ENCODE results near the gene AQP7.
"Not testable (repeated sequence)": the region's sequence is repeated elsewhere in the genome, so short reads cannot be mapped to it uniquely, and the experiment has no call there.

The AQP7 gene

DNA sequence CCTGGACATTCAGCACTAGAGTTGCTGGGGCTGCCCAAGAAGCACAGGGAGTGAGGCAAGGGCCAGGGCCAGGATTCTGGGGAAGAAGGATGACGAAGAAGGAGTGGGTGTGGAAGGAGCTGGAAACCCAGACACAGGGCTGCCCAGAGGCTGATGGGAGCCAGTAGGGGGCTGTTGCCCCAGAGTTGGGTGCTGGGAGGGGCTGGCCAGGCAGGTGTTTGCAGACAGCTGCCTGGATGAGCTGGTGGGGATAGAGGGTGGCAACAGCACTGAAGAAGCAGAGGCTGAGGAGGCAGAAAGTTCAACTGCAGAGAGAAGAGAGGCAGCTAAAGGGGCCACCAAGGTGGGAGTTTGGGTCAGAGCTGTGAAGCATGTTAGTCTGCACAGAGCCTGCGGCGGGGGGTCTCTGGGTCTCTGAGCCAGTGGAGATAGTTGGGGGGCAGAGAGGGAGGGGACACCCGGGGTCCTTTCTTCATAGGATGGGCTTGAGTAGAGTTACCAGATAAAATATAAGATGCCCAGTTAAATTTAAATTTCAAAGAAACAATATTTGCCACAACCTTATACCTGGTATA, 2.5 kb upstream of the AQP7 start:
- Mint-ChIP-seq H3K36me3 (ENCODE audit: low read depth) (no peaks in the 10 kb centered on the region), H3K27me3 (ENCODE audit: low read depth, poor library complexity) (peaks cover 34% of the 10 kb centered on the region), H3K27ac (no peak overlapping the region), H3K9me3 (no peaks in the 10 kb centered on the region), H3K4me1 (peaks cover 44% of the 10 kb centered on the region), H3K4me3 (no peak overlapping the region)
- TF ChIP-seq, protein P1, sequence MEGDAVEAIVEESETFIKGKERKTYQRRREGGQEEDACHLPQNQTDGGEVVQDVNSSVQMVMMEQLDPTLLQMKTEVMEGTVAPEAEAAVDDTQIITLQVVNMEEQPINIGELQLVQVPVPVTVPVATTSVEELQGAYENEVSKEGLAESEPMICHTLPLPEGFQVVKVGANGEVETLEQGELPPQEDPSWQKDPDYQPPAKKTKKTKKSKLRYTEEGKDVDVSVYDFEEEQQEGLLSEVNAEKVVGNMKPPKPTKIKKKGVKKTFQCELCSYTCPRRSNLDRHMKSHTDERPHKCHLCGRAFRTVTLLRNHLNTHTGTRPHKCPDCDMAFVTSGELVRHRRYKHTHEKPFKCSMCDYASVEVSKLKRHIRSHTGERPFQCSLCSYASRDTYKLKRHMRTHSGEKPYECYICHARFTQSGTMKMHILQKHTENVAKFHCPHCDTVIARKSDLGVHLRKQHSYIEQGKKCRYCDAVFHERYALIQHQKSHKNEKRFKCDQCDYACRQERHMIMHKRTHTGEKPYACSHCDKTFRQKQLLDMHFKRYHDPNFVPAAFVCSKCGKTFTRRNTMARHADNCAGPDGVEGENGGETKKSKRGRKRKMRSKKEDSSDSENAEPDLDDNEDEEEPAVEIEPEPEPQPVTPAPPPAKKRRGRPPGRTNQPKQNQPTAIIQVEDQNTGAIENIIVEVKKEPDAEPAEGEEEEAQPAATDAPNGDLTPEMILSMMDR (IDR thresholded peaks at IDR 0.05) = no peak
- DNase-seq = no peak

DNA sequence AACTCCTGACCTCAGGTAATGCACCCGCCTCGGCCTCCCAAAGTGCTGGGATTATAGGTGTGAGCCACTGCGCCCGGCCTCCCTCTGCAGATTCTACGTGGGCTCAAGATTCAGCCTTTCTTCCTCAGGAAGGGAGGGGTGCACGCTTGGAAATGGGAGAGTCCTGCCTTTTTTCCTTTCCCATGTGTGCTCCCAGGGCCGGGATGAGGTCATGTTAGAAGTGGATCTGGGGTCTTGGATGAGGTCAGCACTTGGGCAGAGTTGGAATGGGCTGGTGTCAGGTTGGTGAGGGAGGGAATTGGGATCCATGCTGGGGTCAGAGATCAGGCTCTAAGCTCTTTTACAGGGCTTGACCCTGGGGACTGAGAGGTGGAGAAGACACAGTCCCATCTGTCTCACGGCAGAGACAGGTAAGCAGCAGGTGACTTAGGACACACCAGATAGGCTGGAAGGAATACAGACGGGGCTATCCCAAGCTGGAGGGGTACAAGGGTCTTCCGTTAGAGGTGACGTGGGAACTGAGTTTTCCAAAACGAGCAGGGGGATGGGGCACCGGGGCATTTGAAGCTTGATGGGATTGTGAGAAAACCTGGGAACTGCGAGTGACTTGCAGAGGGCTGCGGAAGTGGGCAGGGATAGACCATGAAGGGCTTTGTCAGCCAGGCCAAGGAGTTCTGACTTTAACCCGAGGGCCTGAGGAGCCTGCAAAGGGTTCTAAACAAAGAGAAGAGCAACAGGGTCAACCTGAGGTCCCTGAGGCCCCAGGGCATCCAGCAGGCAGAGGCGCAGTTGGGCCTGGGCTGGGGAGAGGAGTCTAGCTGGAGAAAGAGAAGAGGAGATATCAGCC, 1.8 kb upstream of the AQP7 start:
- Mint-ChIP-seq H3K4me3 (no peak overlapping the region), H3K27ac (peak overlapping the region; percentile 89)
- no peak for DNase-seq

DNA sequence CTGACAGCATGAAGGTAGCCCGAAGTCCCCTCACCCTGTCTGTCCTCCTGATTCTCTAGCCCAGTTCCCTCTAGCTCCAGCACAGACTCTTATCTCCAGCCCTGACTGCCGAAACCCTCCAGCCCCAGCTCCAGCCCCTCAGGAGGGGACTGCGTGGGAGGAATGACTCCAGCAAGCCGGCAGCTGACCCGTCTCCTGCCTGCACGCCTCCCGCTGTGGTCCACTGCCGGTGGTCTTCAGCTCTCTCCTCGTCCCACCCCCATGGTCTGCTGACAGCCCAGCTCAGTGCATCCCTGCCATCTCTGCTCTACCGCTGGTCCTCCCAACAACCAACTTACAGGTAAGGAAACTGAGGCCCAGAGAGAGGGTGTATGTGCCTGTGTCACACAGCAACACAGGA, 559 bp downstream of the AQP7 start:
- H3K9me3 Mint-ChIP-seq; H3K36me3 Mint-ChIP-seq (ENCODE audit: low read depth); H3K4me3 Mint-ChIP-seq; DNase-seq: not testable (repeated sequence)
- peak overlapping the region; percentile 44 for H3K27ac Mint-ChIP-seq
- H3K27me3 Mint-ChIP-seq (ENCODE audit: low read depth, poor library complexity) = peaks cover 23% of the 10 kb centered on the region
- peaks cover 49% of the 10 kb centered on the region for H3K4me1 Mint-ChIP-seq

More for the DNA sequence above, 1.8 kb upstream of the AQP7 start:
- TF ChIP-seq, protein P1 (IDR thresholded peaks at IDR 0.05) = no peak
- Mint-ChIP-seq H3K9me3 (no peaks in the 10 kb centered on the region), H3K36me3 (ENCODE audit: low read depth) (no peaks in the 10 kb centered on the region), H3K4me1 (peaks cover 49% of the 10 kb centered on the region), H3K27me3 (ENCODE audit: low read depth, poor library complexity) (peaks cover 33% of the 10 kb centered on the region)

DNA sequence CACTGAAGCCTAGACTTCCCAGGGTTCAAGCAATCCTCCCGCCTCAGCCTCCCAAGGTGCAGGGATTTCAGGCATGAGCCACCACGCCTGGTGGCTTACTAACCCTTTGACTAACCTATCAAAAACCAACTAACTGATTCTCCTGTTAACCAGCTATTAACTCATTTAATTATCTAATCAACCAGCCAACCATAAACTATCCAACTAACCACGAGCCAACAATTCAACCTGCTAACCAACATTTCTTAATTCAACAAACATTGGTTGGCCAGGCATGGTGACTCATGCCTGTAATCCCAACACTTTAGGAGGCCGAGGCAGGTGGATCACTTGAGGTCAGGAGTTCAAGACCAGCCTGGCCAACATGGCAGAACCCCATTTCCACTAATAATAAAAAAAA, 3.3 kb downstream of the AQP7 start:
- H3K27ac Mint-ChIP-seq; H3K4me3 Mint-ChIP-seq; H3K36me3 Mint-ChIP-seq (ENCODE audit: low read depth); H3K9me3 Mint-ChIP-seq; DNase-seq: not testable (repeated sequence)
- Mint-ChIP-seq H3K4me1 (peaks cover 50% of the 10 kb centered on the region), H3K27me3 (ENCODE audit: low read depth, poor library complexity) (peaks cover 24% of the 10 kb centered on the region)

DNA sequence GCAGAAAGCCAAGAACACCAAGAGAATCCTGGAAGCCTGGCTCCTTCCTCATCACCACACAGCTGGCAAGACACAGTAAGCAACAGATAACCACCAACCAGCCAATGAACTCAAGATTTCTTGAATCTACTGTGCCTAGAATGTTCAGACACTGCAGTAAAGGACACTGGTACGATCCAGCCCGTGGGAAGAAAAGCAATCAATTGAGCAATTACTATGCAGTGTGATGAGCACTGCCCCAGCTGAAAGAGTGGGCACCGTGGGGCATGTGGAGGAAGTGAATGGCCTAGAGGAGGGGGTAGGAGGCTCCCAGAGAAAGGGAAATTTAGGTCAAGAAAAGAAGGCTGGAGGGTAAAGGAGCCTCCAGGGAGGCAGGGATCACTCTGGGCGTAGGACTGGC, 4.6 kb downstream of the AQP7 start:
- peaks cover 24% of the 10 kb centered on the region for H3K27me3 Mint-ChIP-seq (ENCODE audit: low read depth, poor library complexity)
- DNase-seq; H3K27ac Mint-ChIP-seq; H3K36me3 Mint-ChIP-seq (ENCODE audit: low read depth); H3K9me3 Mint-ChIP-seq; H3K4me3 Mint-ChIP-seq: not testable (repeated sequence)
- peaks cover 47% of the 10 kb centered on the region for H3K4me1 Mint-ChIP-seq

DNA sequence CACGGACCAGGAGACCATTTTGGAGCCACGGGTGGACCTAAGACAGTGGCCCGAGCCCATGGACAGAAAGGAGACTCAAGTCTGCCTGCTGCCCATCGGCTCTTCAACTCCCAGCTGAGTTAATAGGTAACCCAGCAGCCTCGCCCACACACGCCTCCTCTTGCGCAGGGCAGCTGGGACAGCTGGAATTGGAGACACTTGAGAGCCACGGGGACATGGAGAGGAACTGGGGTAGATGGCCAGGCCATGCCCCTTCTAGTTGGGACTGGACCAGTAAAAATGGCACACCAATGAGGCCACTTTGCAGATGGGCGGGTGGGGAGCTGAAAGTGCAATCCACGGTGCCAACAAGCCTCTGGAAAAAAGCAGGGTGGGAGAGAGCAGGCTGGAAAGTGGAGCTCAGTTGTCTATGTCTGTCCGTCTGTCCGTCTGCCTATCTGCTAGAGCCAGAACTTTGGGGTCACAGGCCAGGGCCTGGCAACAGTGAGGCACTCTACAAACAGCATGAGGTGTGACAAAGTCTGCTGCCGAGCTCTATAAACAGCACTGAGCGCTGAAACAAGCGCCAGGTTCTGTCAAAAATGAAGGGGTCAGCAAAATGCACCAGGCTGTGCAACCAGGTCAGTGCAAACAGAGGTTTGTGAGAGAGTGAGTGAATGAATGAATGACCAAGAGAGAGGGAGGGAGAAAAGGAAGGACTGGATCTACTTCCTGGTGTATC, 7.0 kb downstream of the AQP7 start:
- H3K27me3 Mint-ChIP-seq (ENCODE audit: low read depth, poor library complexity) = peaks cover 15% of the 10 kb centered on the region
- not testable (repeated sequence) for H3K36me3 Mint-ChIP-seq (ENCODE audit: low read depth); DNase-seq; H3K9me3 Mint-ChIP-seq; H3K27ac Mint-ChIP-seq; H3K4me3 Mint-ChIP-seq
- peaks cover 50% of the 10 kb centered on the region for H3K4me1 Mint-ChIP-seq

DNA sequence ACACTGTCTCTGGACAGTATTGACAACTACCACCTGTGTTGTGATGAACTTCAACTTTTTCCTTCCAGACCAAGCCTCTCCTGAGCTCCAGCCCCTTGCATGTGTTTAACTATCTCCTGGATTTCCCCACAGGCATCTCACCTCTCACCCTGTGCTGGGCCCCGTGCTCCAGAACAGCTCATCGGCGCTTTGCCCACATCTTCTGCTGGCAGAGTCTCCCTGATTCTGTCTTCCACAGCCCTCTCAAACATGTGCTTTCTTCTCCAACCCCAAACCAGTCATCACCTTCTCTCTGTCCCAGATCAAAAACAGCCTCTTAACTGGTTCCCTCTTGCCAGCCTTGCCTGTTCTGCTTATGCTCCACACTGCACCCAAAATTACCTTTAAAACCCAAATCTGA, 8.4 kb downstream of the AQP7 start:
- H3K4me3 Mint-ChIP-seq; DNase-seq; H3K9me3 Mint-ChIP-seq; H3K27me3 Mint-ChIP-seq (ENCODE audit: low read depth, poor library complexity); H3K36me3 Mint-ChIP-seq (ENCODE audit: low read depth): not testable (repeated sequence)
- H3K27ac Mint-ChIP-seq = peak overlapping the region; percentile 1
- peaks cover 52% of the 10 kb centered on the region for H3K4me1 Mint-ChIP-seq

DNA sequence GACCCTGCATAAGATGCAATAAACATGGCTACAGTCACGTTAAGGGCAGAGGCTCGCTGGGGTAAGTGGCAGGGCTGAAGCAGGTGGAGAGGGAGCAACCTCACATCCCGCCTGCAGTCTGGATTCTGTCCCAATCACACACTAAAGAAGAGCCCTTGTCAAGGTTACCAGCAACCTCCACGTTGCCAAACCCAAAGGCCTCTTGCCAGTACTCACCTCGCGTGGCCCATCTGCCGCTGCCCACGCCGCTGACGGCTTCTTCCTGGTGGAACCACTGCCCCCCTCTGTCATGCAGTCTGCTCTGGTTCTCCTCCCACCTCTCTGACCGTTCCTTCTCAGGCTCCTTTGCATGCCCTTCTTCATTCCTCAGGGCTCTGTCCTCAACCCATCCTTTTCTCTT, 8.8 kb downstream of the AQP7 start:
- H3K4me3 Mint-ChIP-seq = no peak overlapping the region
- H3K36me3 Mint-ChIP-seq (ENCODE audit: low read depth) = no peaks in the 10 kb centered on the region
- TF ChIP-seq, protein P1 (IDR thresholded peaks at IDR 0.05) = no peak
- H3K4me1 Mint-ChIP-seq = peaks cover 54% of the 10 kb centered on the region
- no peak overlapping the region for H3K27ac Mint-ChIP-seq
- no peaks in the 10 kb centered on the region for H3K9me3 Mint-ChIP-seq
- no peak for DNase-seq
- peaks cover 7% of the 10 kb centered on the region for H3K27me3 Mint-ChIP-seq (ENCODE audit: low read depth, poor library complexity)

DNA sequence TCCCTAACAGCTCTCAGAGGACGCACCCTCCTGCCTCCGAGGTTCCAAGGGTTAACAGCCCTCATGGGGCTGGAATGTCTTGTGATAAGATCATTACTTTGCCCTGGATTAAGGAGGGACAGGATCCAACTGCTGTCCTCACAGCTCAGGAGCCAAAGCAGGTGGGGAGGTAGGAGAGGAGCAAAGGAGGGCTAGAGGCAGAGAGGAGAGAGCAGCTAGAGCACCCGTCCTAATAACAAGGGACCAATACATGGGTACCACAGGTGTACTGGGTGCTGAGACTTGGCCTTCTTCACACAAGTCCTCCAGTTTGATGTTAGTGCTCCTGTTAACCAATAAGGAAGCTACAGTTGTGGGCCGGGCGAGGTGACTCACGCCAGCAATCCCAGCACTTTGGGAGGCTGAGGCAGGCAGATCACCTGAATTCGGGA, 9.8 kb downstream of the AQP7 start:
- peaks cover 64% of the 10 kb centered on the region for H3K4me1 Mint-ChIP-seq
- not testable (repeated sequence) for DNase-seq; H3K9me3 Mint-ChIP-seq; H3K36me3 Mint-ChIP-seq (ENCODE audit: low read depth); H3K27ac Mint-ChIP-seq; H3K4me3 Mint-ChIP-seq
- H3K27me3 Mint-ChIP-seq (ENCODE audit: low read depth, poor library complexity) = peaks cover 12% of the 10 kb centered on the region

DNA sequence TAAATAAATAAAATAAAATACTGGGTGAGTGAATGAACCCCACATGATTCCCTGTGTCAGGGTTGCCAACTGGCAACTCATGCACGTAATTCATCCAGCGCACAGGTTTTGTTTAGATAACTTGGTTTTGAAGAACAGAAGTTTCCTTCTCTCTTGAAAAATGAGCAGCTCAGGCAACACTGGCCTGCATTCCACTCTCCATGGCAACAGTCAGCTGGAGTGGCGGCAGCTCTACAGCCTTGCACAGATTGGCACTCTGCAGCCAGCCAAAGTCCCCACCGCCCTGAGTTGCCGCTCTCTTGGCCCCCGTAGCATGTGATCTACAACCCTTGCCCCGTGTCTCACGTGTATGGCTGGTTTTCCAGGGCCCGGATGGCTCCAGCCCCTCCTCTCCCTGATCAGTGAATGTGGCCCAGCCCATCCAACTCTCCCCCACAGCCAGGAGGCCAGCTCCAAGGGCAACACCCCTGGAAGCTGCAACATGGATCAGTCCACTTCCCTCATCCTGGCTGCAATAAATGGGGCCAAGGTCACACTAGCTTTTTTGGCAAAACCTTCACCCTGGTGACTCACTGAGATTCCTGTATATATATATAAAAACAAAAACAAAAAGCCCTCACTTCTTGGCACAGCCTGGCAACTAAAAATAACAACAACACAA, 11.1 kb downstream of the AQP7 start:
- not testable (repeated sequence) for H3K4me3 Mint-ChIP-seq

More for the DNA sequence above, 11.1 kb downstream of the AQP7 start:
- H3K9me3 Mint-ChIP-seq; H3K36me3 Mint-ChIP-seq (ENCODE audit: low read depth): not testable (repeated sequence)
- Mint-ChIP-seq H3K4me1 (peaks cover 73% of the 10 kb centered on the region), H3K27me3 (ENCODE audit: low read depth, poor library complexity) (peaks cover 13% of the 10 kb centered on the region), H3K27ac (peak overlapping the region; percentile 89)
- peak; percentile 61 for DNase-seq
